Epithelial cell of esophagus (primary cell): ENCODE data around the gene EI24.

Experiments used
- DNase-seq: peaks from one replicate; pipeline ENCODE4 v3.0.0; 2010; ENCODE audit warnings: low read depth
- H3K4me3 ChIP-seq: 2 replicates; pipeline ENCODE4 v1.5.1; 2011; ENCODE audit warnings: mild to moderate bottlenecking, low read length, control low read depth
- TF ChIP-seq, protein P1 (sequence below): IDR thresholded peaks from 2 replicates; pipeline ENCODE4 v1.5.1; 2011; ENCODE audit warnings: low read depth, mild to moderate bottlenecking, low read length, control low read depth, inconsistent platforms; ENCODE audit not compliant: insufficient read depth; ENCODE audit errors: missing control alignments

Gene EI24

DNA sequence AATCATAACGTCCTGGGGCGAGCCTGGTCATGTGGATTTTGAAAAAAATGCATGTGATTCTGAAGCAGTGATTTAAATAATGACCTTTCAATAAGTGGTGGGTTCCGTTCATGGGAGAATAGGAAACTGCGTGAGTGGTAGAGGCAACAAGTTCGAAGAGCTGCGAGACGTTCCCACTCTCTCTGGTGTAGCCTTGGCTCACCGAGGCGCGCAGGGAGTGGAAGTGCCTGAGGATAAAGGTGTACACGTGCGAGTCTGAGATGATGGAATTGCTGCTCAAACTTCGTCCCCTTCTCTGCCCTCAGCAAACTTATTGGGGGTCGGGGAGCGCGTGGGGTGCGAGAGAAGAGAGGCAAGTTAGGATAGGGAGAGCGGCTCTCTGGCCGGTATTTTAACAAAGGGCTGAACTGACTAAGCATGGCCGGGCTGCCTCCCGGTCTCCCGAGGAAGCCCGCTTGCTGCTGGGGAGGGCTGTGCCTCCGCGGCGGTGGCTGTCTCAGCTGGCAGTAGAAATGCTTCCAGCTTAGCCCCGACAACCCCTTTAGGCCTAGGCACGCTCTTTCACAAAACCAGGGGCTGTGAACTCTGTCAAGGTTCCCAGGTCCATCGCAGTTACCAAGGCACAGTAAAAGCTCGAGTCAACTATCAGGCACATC is 22.5 kb downstream of the EI24 start:
- peak; percentile 64 for DNase-seq
- H3K4me3 ChIP-seq: peak overlapping the region; percentile 63
- TF ChIP-seq, protein P1, sequence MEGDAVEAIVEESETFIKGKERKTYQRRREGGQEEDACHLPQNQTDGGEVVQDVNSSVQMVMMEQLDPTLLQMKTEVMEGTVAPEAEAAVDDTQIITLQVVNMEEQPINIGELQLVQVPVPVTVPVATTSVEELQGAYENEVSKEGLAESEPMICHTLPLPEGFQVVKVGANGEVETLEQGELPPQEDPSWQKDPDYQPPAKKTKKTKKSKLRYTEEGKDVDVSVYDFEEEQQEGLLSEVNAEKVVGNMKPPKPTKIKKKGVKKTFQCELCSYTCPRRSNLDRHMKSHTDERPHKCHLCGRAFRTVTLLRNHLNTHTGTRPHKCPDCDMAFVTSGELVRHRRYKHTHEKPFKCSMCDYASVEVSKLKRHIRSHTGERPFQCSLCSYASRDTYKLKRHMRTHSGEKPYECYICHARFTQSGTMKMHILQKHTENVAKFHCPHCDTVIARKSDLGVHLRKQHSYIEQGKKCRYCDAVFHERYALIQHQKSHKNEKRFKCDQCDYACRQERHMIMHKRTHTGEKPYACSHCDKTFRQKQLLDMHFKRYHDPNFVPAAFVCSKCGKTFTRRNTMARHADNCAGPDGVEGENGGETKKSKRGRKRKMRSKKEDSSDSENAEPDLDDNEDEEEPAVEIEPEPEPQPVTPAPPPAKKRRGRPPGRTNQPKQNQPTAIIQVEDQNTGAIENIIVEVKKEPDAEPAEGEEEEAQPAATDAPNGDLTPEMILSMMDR: no peak

DNA sequence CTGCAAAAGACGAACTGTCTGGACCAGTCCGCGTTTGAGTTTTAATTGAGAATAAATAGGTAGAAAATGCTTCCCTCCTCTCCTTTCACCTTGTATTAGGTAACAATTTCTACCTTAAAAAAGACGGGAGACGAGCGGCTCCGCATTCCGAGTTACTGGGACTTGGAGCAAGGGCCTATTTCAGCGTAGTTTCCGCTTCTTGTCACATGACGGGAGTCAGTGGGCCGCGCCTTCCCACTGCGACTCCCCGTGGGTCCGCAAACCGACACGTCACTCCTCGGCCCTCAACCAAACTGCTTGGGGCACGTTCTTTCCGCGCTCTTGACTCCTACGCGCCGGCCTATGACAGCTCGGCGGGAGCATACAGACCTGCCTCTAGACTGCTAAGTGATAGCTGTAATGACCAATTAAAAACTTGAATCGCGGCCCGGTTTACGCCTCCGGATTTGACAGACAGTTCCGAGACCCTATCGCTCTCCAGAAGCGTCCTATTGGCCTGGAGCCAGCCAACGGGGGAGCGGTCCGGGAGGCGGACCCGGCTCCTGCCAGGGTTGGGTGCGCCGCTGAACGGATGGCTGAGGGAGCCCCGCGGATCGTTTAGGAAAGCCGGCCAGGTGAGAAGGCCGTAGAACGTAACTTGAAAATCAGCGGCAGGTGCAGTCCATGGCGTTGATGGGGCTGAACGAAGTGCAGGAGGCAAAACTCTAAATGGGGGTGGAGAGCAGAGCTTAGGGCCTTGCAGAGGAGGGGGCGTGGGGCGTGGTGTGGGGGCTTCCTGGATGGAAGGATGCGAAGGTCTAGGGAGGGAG is 23.2 kb downstream of the EI24 start, which contains the start of gene STT3A:
Gene STT3A (plus strand): TSS at position 548 of the 809 bp plus-strand sequence. CDS start 3,064 bp downstream, outside the sequence.
- peak within 1 kb of the TSS; percentile 98 for H3K4me3 ChIP-seq
- peak; percentile 100 for DNase-seq
- TF ChIP-seq, protein P1: no peak

DNA sequence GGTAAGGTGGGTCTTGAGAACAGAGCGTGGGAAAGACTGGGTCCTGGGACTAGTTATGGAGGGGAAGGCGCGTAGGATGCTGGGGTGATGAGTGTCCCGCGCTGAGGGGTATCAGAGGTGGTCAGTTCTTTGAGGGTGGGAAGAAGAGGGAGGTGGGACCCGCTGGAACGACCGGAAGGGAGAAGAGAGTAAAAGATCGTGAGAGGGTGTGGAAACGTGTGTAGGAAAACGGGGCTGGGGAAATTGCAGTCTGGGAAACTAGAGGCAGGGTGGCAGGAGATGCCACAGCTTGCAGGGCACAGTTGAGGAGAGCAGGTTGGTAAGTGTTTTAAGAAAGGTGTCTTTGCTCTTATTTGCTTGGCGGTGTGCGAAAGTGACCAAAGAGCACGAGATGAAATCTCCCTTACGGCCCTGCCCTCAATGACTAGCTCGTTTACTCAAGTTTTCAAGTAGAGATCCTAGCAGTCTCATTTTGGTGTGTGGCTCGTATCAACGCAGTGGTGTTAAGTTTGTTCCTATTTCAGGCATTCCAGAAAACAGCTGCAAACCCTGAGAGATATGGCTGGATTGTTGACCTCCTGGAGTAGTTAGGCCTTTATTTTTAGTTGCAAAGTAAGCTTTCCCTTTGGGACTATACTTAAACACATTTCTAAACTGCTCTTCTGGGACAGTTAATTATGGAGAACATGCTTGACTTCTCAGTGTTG is 24.0 kb downstream of the EI24 start:
- peak; percentile 34 for DNase-seq
- TF ChIP-seq, protein P1: no peak
- peak overlapping the region; percentile 98 for H3K4me3 ChIP-seq

DNA sequence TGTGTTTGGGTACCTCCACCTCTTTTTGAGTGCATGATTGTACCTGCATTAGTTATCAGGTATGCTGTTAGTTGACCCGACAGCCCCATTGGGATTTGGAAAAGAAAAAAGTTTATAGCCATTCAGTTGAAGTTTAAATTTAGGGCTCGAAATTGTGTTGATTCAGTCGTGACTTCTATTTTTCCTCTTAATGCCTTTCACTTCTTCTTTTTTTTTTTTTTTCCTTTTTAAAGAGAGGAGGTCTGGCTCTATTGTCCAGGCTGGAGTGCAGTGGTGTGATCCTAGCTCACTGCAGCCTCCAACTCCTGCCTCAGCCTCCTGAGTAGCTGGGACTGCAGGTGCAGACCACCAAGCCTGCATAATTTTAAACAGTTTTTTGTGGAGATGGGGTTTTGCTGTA is 25.7 kb downstream of the EI24 start:
- TF ChIP-seq, protein P1: no peak
- H3K4me3 ChIP-seq: no peak overlapping the region
- no peak for DNase-seq

DNA sequence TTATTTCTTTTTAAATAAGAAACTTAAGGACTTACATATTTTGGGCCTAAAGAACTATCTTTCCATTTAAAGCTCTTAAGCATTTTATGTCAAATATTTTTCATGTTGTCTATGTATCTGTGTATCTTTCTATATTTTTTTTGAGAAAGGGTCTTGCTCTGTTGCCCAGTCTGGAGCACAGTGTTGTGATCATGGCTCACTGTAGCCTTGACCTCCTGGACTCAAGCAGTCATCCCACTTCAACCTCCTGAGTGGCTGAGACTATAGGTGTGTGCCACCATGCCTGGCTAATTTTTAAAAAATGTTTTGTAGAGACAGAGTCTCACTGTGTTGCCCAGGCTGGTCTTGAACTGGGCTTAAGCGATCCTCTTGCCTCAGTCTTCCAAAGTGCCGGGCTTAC is 31.4 kb downstream of the EI24 start:
- H3K4me3 ChIP-seq: no peak overlapping the region
- TF ChIP-seq, protein P1: no peak
- DNase-seq: no peak

DNA sequence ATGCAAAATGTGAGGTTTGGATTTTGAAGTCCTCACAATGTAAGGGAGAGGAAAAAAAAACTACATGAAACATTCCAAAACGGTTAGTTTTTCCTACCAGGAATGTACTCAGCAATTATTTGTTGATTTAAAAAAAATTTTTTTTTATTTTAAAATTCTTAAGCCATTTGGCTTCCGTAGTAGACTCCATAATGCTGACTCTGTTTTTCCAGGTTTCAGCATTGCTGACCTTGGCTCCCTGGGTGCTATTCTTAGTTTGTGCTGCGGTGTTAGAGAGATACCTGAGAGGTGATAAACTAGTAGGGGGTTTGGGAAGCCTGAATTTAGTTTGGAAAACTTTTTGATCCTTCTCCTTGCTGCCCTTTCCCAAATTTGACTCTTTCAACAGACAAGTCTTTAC is 33.9 kb downstream of the EI24 start:
- no peak overlapping the region for H3K4me3 ChIP-seq
- DNase-seq: no peak
- TF ChIP-seq, protein P1: no peak
